HG03565 (cell line): ENCODE measurements around the gene PLD6.

Experiments used
- ATAC-seq: cut with Tn5 transposase; IDR thresholded peaks from one replicate; pipeline ENCODE4 v1.9.1; 2021; ENCODE audit warnings: mild to moderate bottlenecking, moderate library complexity; ENCODE audit not compliant: unreplicated experiment

The PLD6 gene

DNA sequence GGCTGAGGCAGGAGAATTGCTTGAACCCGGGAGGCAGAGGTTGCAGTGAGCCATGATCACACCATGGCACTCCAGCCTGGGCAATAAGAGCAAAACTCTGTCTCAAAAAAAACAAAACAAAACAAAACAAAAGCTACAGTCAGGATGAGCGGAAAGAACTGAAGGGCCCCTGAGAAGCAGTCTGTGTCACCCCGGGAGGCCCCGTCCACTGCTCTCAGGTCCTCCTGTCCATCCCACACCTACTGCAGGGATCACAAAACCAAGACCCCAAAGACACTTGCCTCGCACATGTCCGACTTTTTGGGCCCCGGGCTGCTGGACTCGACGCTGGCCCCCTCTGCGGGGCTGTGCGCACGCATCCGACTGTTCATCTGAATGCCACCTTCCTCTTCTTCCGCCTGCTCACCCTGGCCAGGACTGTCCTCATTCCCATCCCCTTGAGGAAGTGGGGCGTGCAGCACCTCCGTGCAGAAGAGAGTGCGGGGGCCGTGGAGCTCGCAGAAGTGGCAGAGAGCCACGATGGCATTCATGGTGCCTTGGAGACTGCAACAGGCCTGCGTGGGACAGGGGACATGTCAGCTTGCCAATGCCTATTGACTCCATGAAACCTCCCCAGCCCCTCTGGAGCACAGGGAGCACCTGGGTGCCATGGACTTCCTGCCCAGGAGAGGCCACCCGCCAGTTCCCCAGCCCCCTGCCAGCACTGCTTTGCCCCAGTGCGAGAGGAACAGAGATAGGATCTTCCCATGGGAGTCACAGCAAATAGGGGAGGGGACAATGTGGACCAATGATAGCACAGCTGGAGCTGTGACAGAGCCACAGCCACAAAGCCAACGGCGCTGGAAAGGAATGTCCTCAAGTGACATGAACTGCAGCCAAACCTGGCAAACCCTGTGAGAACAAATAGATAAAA lies 21.7 kb upstream of the PLD6 start:
- ATAC-seq: no peak

DNA sequence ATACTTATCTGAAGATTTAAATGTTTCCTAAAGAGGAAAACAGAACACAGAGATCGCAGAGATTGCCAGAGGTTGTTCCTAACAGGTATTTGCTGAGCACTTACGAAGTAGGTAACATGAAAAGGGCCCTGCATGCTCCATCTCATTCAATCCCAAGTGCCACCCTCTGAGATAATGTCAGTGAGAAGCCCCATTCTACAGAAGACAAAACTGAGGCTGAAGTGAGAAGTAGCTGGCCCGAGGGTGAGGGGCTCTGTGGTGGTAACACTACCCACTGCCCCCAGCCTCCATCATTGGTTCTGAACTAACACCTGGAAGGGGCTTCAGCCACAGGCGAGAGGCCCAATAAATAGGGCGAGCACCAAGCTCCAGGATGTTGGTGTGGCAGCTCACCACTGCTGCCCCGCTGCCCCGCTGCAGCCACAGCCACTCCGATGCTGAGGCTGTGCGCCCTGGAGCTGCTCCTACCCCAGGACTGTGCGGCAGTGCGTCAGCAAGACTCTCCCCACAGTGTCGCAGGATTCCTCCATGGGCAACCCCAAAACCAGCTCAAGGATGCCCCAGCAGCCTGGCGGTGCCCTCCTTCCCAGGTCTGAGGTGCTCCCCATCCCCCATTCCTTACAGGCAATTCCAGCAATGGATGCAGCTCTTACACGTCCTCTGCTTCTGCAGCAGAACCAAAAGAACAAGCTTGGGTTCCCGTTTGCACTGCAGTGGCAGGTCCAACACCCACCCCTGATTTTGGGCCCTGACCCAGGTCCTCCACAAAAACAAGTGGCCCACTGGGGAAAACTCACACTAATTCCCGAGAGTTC lies 20.5 kb upstream of the PLD6 start:
- ATAC-seq: no peak

DNA sequence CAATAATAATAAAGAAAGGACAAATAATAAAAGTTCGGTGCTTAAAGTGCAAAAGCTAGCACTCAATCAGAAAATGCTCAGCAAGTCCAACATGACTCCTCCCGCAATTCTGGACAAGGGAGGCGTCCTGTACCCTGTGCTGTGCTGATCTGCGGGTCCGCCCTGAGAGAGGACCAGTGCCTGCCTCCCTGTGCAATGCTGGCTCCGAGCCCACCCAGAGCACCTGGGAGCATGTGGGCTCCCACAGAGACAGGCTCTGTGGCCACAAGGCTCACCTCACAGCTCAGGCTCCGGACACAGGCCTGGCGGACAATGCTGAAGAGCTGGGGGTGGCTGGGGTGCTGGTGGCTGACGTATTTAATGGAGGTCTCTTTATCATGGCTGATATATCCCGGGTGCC lies 19.8 kb upstream of the PLD6 start:
- ATAC-seq: no peak

DNA sequence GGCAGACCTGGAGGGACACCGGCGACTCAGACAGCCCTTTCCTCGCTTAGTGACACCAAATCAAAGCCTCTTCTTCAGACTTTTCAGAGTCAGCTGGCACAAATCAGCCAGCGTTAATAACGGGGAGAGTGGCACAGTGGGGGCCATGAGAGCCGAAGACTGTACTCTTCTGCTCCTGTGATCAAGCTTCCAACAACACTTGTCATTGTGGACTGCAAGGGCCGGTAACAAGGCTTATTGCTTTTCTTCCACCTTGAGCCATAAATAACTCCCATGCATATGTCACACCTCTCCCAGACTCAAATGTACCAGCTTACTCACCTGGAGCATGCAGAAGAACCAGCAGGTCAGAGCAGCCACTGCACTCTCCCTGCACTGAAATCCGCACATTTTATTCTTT lies 18.0 kb upstream of the PLD6 start:
- ATAC-seq: no peak

DNA sequence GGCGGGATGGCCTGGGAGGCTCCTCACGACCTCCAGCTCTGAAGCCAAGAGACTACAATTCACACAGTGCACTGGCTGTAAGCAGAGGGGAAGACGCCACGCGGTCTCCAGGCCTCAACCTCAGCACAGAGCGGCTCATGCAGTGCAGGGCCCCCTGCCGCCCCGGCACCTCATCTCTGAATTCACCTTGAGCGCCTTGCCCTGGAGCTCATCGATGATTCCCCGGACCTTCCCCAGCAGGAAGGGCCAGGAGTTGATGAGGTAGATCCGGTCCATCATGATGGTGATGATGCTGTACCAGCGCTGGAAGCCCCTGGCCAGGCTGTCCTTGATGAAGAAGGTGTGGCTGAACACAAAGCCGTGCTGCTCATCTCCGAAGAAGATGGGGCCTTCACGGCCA lies 17.6 kb upstream of the PLD6 start:
- no peak for ATAC-seq

DNA sequence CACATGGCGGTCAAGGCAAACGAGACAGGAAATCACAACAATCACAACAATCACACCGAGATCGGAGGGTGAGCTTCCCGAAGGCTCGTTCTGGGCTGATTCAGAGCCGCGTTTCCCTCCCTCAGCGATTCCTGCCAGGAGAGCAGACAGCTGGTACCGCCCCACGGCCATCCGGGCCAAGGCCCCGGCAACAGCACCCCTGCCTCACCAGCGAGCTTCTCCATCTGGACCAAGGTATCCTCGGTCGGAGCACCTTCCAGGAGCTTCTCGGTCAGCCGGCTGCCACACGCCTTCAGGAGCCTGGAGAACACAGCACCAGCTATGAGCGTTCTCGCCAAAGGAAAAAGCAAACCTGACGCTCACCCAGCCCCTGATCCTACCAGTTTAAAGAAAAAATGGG lies 15.2 kb upstream of the PLD6 start:
- ATAC-seq: no peak

DNA sequence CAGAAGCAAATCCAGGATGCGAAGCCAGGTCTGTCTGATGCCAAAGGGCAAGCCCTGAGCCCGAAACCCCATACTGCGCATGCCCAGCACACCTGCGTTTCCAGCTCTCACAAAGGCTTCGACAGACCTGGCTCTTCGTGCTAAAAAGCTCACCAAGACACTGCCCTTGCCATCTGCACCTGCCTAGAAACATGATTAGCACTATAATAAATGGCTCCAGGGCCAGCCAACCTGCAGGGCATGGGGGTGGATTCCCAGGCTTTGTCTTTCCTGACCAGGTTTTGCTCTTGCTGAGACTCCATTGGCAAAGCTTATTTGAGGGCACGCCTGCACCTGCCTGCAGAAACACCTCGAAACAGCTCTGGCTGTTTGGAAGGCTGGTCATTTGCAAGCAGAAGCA lies 14.4 kb upstream of the PLD6 start:
- ATAC-seq: no peak

DNA sequence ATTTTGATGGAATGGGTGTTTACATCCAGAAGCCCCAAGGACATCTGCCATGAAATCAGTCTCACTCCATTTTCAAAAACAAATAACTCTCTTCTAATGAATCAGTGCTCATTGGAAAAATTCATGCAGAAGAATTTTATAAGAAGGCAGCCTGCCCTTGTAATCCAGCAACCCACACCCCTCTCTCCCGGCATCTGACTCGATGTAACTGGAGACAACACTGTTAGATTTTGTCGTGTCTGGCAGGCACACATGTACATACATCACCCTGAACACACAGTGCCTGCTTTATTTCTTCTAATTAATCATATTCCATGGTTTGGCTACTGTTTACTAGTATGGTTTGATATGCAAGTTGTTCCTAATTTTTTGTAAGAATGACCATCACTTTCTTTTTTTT lies 11.9 kb upstream of the PLD6 start:
- no peak for ATAC-seq

DNA sequence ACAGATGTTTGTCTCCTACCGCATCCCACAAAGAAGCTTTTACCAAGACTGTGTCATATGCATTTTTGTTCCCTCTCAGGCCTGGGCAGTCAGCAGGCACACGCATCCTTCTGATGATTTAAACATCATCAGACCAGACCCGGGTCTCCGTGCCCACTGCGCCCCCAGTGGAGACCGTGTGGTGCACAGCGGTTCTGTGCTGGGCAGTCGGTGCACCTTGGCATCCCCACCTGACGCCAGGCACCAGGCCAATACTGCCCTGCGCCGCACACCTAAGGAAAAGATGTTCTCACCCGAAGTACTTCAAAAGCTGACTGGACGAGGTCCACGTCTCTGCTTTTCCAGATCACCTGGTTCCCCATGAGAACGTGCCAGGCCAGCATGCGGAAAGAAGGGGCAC lies 10.6 kb upstream of the PLD6 start:
- no peak for ATAC-seq

DNA sequence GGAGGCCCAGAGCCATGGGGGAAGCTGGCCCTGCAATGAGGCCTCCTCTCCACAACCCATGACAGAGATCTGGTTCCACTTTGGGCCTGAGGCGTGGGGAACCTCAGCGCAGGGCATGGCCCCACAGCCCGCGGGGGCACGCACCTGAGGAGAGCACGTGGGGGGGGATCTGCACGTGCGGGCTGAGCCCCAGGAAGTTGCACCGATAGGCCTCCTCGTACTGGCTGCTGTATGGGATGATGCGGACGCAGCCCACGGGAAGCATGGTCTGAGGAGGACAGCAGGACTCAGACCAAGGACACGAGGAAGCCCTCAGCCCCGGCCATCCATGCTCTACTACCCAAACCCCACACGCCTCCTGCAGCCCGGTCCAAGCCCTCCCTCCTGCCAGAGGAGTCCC lies 10.1 kb upstream of the PLD6 start:
- ATAC-seq: no peak

DNA sequence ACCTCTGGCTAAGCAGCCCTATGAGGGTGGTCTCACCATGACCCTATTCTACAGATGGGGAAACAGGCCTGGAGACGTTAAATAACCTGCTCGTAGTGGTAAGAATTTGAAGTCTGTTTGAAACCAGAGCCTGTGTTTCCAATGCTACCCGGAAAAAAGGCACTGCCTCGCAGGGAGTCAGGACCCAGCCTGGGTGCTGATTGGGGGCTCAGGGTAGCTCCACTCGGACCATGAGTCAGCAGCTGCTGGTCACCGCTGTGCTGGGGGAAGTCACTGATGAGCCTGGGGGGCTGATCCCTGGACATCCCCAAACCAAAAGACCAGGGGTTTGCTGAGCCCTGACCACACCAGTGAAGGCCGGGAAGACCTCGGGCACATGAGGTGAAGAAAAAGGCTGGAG lies 9.4 kb upstream of the PLD6 start:
- ATAC-seq: no peak

DNA sequence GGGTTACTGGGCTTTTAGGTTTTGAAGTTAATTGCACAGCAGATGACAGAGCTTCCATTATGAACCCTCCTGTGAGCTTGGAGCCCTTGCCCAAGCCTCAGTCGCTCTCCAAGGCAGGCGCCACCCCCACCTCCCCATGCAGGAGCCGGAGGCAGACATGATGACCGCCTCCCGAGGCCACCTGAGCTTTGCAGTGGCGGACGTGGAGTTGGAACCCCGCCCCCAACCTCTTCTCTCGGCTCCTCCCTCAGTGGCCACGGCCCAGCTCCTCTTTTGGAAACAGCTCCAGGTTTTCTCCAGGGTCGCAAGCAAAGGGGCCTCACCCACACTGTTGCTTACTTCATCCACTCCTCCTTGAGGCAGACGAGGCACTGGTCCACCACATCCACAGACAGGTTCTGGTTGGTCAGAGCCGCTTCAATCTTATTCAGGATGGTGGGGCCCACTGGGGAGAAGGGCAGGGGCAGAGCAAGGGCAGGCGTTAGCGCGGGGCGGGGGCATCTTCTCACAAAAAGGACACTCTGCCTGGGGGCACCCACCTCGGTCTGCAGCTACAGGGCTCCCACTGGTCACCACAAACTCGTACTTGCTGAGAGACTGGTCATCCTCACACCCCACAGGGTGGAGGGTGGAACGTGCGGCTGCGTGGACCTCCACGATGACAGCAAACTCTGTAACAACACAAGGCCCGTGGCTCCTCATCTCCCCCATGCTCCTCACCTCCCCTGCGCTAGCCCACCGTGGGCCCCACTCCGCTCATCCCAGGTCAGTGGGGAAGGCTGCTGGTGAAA lies 8.7 kb upstream of the PLD6 start:
- no peak for ATAC-seq

DNA sequence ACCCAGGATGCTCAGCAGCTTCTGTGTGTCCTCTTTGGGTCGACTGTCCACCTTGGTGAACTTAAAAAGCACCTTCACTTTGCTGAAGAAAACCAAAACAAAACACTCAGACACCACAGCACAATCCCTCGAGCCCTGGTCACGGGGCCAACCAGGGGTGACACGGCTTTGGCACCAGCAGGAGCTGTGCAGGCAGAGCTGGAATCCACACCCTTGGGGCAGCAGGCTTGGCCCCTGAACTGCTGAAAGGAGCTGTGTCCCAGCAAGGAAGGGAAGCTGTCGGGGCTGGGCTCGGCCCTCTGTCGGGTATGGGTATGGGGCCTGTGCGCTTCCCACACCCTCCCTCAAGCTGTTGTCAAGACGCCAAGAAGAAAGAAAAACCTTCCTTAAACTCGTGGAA lies 7.6 kb upstream of the PLD6 start:
- no peak for ATAC-seq

DNA sequence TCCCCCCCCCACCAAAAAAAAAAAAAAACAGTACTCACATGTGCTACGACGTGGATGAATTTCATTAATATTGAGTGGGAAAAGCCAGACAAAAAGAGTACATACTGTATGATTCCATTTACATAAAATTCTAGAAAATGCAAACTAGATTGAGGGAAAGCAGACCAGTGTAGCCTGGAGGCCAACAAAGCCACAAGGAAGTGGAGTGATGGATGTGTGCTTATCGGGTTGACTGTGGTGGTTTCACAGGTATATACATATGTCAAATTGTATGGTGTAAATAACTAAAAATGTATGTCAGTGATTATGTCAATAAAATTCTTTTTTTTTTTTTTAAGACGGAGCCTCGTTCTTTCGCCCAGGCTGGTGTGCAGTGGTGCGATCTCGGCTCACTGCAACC lies 1.9 kb upstream of the PLD6 start:
- ATAC-seq: no peak

DNA sequence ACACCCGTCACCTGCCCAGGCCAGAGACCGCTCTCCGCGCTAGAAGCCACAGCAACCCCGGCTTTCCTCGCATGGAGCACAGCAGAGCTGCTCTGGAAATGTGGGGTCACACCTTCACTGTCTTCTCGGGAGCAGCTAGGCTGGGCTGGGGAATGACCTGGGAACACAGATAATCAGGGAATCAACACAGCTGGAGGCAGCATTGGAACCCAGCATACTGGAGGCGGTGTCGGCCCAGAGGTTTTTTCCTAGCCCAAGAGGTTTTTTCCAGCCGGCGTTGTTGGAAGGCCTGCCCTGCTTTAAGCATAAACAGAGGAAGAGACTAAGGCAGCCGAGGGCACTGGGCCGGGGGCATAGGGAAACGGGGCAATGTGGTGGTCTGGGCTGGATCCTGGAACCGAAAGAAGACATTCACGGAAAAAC lies 791 bp upstream of the PLD6 start:
- ATAC-seq: no peak

DNA sequence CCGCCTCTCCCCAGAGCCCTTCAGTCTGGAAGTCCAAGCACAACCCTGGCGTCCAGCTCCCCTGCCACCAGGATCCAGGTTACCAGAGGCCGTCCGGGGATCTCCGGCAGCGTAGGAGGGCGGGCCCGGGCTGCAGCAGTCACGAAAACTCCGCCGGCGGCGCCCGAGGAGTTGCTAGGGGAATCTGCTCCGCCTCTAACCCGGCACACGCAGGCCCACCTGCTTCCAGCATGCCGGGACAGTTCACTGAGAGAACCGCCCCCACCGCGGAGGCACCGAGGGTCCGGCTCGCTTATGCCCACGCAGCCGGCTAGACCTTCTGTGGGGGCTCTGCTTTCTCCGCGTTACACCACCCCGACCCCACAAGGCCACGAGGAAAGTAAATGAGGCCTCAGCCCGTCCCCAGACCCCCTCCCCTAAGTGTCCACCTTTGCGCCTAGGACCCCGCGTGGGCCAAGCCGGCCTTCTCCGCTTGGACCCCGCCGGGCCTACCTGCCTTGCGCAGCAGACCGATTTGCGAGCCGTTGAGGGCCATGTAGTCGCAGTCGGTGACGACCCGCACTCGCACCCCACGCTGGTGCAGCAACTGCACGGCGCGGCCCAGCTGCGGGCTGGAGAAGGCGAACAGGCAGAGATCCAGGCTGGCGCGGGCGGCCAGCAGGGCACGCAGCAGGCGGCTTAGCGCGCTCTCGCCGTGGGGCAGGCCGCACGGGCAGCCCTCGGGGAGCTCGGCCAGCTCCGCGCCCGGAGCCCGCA lies 587 bp downstream of the PLD6 start:
- no peak for ATAC-seq

DNA sequence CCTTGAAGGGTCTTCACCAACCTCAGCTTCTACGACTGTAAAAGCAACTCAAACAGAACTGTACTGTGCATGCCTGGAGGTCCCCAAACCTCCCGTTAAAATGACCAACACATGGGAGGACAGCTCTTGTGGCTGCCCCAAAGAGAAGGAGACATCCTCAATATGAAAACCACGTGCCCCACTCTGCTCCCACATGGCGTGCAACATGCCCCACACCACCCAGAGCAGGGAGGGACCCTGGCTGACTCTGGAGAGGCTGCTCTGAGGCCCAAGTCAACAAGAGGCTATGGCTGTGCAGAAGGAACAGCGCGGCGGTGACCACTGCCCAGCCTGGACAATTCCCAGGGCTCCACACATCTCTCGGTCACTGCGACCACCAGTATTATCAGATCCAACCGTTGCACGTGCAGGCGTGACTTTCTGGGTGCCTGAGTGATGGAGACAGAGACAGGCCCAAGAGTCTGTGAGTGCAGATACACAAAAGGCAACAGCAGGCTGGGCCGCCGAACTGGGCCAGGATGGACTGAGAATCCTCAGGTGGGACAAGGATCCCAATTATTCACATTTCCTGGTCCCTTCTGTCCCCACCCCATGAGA lies 1.4 kb downstream of the PLD6 start:
- no peak for ATAC-seq

DNA sequence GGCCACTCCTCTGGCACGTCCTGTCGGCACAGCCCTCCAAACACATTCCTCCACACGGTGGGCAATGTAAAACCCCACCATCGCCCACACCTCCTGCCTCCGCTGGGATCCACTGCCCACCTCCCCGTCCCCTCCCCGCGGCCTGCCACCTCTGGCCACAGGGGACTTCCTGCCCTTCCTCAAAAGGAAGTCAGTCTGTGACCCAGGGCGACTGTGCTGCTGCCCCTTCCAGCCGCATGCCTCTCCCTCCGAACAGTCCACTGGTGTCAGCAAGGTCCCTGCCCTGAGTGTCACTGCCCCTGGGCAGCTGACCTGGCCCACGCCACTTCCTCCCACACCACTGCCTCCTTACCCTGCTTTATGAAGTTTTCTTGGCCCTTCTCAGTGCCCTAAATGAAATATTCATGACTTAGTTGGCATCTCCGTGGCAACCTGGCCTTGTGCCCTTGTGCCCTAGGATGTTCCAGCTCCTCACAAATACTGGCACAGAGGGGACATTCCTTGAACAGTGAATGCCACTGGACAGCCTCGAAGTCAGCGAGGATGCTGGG lies 2.0 kb downstream of the PLD6 start:
- ATAC-seq: no peak

DNA sequence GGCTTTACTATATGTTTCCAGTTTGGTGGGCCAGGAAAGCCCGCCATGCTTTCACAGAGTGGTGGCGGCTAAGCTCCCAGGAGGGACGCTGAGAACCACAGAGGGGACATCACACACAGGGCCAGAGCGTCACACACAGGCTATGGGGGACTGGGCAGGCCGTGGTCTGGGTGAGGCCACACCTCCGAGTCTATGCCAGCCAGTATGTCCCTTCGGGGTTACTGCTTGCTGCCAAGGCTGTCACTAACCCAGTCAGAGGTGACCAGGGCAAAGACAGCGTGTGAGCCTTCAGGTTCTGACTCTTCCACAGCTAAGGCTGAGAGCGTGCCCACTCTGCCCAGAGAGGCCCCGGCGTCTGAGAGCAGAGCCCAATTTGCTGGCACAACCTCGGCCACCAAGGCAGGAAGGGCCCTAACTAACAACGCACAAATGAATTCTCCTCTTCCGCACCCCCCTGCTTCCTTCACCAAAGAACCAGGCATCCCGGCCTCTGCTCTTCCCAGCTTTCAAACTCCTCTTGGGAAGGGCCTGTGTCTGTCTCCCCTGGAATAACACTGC lies 2.9 kb downstream of the PLD6 start:
- ATAC-seq: no peak

DNA sequence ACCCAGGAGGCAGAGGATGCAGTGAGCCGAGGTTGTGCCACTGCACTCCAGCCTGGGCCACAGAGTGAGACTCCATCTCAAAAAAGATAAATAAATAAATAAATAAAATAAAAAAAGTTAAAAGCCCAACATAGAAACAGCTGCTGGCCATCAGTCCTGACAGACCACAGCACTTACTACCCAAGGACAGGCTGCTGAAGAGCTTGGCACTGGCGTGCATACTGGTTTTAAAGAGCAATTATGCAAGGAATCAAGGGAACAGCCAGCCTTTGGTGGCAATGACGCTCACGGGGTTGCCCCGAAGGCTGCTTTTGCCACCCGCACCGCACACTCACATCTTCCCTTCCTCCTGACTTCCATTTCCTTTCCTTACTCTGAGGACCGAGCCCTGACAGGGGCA lies 4.2 kb downstream of the PLD6 start:
- no peak for ATAC-seq
